HEK293 (cell line): Measurements from ENCODE around the gene CKM.

Experiments used
- SCRT1 ChIP-seq: fragments of 450-650 bp; formaldehyde crosslinking; IDR thresholded peaks from 2 replicates; pipeline ENCODE4 v1.5.1; 2016; ENCODE audit warnings: missing biosample characterization, missing genetic modification characterization, borderline replicate concordance
- ZNF133 ChIP-seq: fragments of 450-650 bp; formaldehyde crosslinking; IDR thresholded peaks from 2 replicates; pipeline ENCODE4 v1.5.1; 2016; ENCODE audit warnings: missing biosample characterization, missing genetic modification characterization
- ZNF140 ChIP-seq: fragments of 450-650 bp; formaldehyde crosslinking; IDR thresholded peaks from 2 replicates; pipeline ENCODE4 v1.5.1; 2016; ENCODE audit warnings: missing biosample characterization, missing genetic modification characterization
- ZNF600 ChIP-seq: fragments of 450-650 bp; formaldehyde crosslinking; IDR thresholded peaks from 2 replicates; pipeline ENCODE4 v1.5.1; 2016; ENCODE audit warnings: missing biosample characterization, missing genetic modification characterization
- TF ChIP-seq, protein P1 (sequence below): fragments of 450-650 bp; formaldehyde crosslinking; IDR thresholded peaks from 2 replicates; pipeline ENCODE4 v1.5.1; 2016; ENCODE audit warnings: missing biosample characterization, missing genetic modification characterization
- TF ChIP-seq, protein P2 (sequence below): fragments of 450-650 bp; formaldehyde crosslinking; IDR thresholded peaks from 2 replicates; pipeline ENCODE4 v1.5.1; 2016; ENCODE audit warnings: missing biosample characterization, missing genetic modification characterization
- TF ChIP-seq, protein P3 (sequence below): fragments of 450-650 bp; formaldehyde crosslinking; IDR thresholded peaks from 2 replicates; pipeline ENCODE4 v1.5.1; 2017; ENCODE audit warnings: missing biosample characterization, missing genetic modification characterization

DNA sequence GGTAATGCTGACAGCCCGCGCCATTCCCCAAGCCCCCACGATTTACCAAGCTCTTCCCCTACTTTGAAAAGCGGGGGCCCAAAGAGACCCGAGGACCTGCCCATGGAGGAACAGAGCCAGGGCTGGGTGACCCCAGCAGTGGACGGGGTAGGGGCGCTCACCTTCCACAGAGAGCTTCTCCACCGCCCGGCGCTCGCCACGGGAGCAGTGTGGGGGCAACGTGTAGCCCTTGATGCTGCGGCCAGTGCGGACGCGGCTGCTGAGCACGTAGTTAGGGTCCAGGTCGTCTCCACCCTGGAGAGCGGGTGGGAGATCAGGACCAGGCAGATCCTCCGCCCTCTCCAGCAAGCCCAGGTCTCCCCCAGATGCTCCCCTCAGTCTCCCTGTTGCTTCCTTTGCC is 7.4 kb downstream of the CKM start:
- TF ChIP-seq, protein P1, sequence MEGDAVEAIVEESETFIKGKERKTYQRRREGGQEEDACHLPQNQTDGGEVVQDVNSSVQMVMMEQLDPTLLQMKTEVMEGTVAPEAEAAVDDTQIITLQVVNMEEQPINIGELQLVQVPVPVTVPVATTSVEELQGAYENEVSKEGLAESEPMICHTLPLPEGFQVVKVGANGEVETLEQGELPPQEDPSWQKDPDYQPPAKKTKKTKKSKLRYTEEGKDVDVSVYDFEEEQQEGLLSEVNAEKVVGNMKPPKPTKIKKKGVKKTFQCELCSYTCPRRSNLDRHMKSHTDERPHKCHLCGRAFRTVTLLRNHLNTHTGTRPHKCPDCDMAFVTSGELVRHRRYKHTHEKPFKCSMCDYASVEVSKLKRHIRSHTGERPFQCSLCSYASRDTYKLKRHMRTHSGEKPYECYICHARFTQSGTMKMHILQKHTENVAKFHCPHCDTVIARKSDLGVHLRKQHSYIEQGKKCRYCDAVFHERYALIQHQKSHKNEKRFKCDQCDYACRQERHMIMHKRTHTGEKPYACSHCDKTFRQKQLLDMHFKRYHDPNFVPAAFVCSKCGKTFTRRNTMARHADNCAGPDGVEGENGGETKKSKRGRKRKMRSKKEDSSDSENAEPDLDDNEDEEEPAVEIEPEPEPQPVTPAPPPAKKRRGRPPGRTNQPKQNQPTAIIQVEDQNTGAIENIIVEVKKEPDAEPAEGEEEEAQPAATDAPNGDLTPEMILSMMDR (tag by site-specific recombination): no peak
- TF ChIP-seq ZNF140 (tag by site-specific recombination): no peak
- TF ChIP-seq ZNF133 (tag by site-specific recombination): no peak
- TF ChIP-seq, protein P2, sequence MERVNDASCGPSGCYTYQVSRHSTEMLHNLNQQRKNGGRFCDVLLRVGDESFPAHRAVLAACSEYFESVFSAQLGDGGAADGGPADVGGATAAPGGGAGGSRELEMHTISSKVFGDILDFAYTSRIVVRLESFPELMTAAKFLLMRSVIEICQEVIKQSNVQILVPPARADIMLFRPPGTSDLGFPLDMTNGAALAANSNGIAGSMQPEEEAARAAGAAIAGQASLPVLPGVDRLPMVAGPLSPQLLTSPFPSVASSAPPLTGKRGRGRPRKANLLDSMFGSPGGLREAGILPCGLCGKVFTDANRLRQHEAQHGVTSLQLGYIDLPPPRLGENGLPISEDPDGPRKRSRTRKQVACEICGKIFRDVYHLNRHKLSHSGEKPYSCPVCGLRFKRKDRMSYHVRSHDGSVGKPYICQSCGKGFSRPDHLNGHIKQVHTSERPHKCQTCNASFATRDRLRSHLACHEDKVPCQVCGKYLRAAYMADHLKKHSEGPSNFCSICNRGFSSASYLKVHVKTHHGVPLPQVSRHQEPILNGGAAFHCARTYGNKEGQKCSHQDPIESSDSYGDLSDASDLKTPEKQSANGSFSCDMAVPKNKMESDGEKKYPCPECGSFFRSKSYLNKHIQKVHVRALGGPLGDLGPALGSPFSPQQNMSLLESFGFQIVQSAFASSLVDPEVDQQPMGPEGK: no peak
- no peak for TF ChIP-seq ZNF600 (tag by site-specific recombination)
- TF ChIP-seq, protein P3, sequence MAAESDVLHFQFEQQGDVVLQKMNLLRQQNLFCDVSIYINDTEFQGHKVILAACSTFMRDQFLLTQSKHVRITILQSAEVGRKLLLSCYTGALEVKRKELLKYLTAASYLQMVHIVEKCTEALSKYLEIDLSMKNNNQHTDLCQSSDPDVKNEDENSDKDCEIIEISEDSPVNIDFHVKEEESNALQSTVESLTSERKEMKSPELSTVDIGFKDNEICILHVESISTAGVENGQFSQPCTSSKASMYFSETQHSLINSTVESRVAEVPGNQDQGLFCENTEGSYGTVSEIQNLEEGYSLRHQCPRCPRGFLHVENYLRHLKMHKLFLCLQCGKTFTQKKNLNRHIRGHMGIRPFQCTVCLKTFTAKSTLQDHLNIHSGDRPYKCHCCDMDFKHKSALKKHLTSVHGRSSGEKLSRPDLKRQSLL (tag by site-specific recombination): no peak
- TF ChIP-seq SCRT1 (tag by site-specific recombination): no peak
